Suprapubic skin (tissue), 4 donors: ENCODE data around the gene L1CAM. TPM values are rescaled to one million over a fixed set of nuclear protein-coding genes. Genes with fewer than 3 reads are reported as not detected.

Experiments used
- DNase-seq, 2 donors: peaks; one replicate each; pipeline ENCODE4 v3.0.0-alpha.2; 2019; ENCODE audit warnings: low spot score in 2 of 2
- H3K27ac ChIP-seq: fragments of 200-600 bp; sonication (generic); one replicate; pipeline ENCODE4 v1.5.1; 2019
- H3K27me3 ChIP-seq: fragments of 200-600 bp; sonication (generic); one replicate; pipeline ENCODE4 v1.5.1; 2019
- H3K36me3 ChIP-seq: fragments of 200-600 bp; sonication (generic); one replicate; pipeline ENCODE4 v1.5.1; 2019
- H3K4me1 ChIP-seq: fragments of 200-600 bp; sonication (generic); one replicate; pipeline ENCODE4 v1.5.1; 2019
- H3K4me3 ChIP-seq: fragments of 200-600 bp; sonication (generic); one replicate; pipeline ENCODE4 v1.5.1; 2019; ENCODE audit warnings: mild to moderate bottlenecking
- H3K9me3 ChIP-seq: fragments of 200-600 bp; sonication (generic); one replicate; pipeline ENCODE4 v1.5.1; 2019
- EP300 ChIP-seq: sonication (generic); formaldehyde crosslinking; IDR thresholded peaks from one replicate; pipeline ENCODE4 v1.6.1; 2017; ENCODE audit warnings: antibody characterized with exemption
- POLR2A ChIP-seq, 2 donors: fragments of 450-650 bp; IDR thresholded peaks; one replicate each; pipeline ENCODE4 v1.6.1; 2017; ENCODE audit warnings: antibody characterized with exemption in 2 of 2, mild to moderate bottlenecking in 2 of 2, moderate library complexity in 2 of 2
- POLR2AphosphoS5 ChIP-seq, 3 donors: sonication (generic); formaldehyde crosslinking; IDR thresholded peaks; one replicate each; pipeline ENCODE4 v1.6.1; 2017; ENCODE audit warnings: antibody characterized with exemption in 3 of 3
- WGBS: methylation state at CpG from one replicate; pipeline ENCODE4 v1.1.5; 2018; 5-methylcytosine and 5-hydroxymethylcytosine counted together
- total RNA-seq, 4 donors: library from RNA; depleted of rRNA; stranded (reverse); fragments of >200 nt; gene quantifications; one replicate each; pipeline ENCODE4 v1.1.0, GENCODE V29; 2016
- TF ChIP-seq, protein P1 (sequence below), 2 donors: fragments of 200-600 bp in 1 of 2; fragments of 450-650 bp in 1 of 2; sonication (generic) in 1 of 2; IDR thresholded peaks; one replicate each; pipeline ENCODE4 v1.5.1; 2016 to 2019; ENCODE audit warnings: antibody characterized with exemption in 2 of 2, mild to moderate bottlenecking in 1 of 2, moderate library complexity in 1 of 2

The L1CAM gene
- total RNA-seq, 4 donors from 2014 or later: 4.1 to 10.4 (median 8.5) TPM

GRCh38 chrX:153863251-153863991 lies 22.6 kb downstream of the L1CAM start:
- TF ChIP-seq POLR2A (IDR thresholded peaks at IDR 0.05) (no peak), POLR2AphosphoS5 (IDR thresholded peaks at IDR 0.05) (no peak), EP300 (no peak)
- TF ChIP-seq, protein P1, sequence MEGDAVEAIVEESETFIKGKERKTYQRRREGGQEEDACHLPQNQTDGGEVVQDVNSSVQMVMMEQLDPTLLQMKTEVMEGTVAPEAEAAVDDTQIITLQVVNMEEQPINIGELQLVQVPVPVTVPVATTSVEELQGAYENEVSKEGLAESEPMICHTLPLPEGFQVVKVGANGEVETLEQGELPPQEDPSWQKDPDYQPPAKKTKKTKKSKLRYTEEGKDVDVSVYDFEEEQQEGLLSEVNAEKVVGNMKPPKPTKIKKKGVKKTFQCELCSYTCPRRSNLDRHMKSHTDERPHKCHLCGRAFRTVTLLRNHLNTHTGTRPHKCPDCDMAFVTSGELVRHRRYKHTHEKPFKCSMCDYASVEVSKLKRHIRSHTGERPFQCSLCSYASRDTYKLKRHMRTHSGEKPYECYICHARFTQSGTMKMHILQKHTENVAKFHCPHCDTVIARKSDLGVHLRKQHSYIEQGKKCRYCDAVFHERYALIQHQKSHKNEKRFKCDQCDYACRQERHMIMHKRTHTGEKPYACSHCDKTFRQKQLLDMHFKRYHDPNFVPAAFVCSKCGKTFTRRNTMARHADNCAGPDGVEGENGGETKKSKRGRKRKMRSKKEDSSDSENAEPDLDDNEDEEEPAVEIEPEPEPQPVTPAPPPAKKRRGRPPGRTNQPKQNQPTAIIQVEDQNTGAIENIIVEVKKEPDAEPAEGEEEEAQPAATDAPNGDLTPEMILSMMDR (IDR thresholded peaks at IDR 0.05): no peak
- Histone ChIP-seq H3K27ac (no peak overlapping the region), H3K9me3 (no peaks in the 10 kb centered on the region), H3K36me3 (no peaks in the 10 kb centered on the region), H3K4me3 (no peak overlapping the region), H3K4me1 (no peaks in the 10 kb centered on the region), H3K27me3 (peaks cover 4% of the 10 kb centered on the region)
- DNase-seq: no peak
- WGBS: 73% methylated on average over 12 of the region's 28 CpGs

DNA sequence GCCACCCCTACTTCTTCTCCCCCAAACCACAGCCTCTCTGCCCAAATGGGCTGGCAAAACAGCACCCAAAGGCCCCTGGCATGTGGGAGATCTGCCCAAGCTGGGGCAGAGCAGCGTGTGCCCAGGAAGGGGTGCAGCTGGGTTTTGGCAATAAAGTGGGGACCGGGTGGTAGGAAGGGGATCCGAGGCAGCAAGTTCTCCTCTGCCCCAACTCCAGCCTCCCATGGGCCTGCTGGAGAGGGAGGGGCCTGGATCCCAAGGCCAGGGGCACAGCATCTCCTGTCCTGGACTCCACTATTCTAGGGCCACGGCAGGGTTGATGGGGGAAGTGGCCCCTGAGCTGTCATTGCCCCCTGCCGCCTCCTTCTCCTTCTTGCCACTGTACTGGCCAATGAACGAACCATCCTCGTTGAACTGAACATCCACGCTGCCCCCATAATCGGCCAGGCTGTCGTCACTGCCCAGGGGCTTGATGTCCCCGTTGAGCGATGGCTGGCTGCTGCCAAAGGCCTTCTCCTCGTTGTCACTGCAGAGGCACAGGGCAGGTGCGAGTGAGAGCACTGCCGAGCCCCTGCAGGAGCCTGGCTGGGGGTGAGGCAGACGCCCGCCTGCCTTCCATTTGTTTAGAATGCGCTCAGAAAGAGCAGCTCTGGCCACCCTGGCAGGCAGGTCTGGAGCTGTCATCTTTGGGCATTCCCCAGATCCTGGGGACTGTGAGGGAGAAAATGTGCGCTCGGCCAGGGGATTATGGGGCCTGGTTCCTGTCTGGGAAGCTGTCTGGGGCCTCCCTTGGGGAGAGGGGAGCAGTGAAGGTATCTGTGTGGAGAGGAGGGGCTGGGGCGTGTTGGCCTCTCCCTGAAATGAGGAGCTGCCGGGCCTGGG lies 23.4 kb downstream of the L1CAM start:
- Histone ChIP-seq H3K4me1 (no peaks in the 10 kb centered on the region), H3K27me3 (peaks cover 4% of the 10 kb centered on the region), H3K4me3 (no peak overlapping the region), H3K27ac (no peak overlapping the region), H3K36me3 (no peaks in the 10 kb centered on the region), H3K9me3 (no peaks in the 10 kb centered on the region)
- DNase-seq: no peak
- 68% methylated on average over 21 of the region's 22 CpGs for WGBS
- TF ChIP-seq, protein P1 (IDR thresholded peaks at IDR 0.05): no peak
- TF ChIP-seq POLR2A (IDR thresholded peaks at IDR 0.05) (no peak), POLR2AphosphoS5 (IDR thresholded peaks at IDR 0.05) (no peak), EP300 (no peak)

DNA sequence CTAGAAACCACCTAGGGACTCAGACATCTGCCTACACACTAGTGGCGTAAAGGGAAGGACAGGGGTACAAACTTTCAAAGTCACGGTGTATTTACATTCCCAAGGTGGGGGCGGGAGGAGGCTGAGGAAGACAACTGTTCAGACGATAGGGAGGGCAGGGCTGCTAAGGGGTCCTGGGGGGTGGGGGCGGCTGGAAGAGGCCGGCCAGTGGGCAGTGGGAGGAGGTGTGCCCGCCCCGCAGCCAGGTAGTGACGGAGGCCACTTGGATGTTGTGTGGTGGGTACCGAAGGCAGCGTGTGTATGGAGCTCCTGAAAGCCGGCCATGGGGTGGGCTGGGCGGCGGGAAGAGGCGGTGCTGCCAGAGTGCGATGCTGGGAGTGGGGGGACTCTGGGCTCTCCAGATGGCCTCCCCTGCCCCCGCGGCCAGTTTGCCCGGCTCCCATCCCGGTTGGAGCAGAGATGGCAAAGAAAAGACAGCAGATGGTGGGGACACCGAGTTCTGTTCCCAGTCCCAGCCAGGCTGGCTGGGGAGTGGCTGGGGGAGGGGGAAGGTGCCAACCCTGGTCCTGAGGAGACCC lies 24.2 kb downstream of the L1CAM start:
- DNase-seq: no peak
- Histone ChIP-seq H3K4me1 (no peaks in the 10 kb centered on the region), H3K27ac (no peak overlapping the region), H3K4me3 (no peak overlapping the region), H3K36me3 (no peaks in the 10 kb centered on the region), H3K9me3 (no peaks in the 10 kb centered on the region), H3K27me3 (peaks cover 4% of the 10 kb centered on the region)
- 78% methylated on average over 21 of the region's 21 CpGs for WGBS
- TF ChIP-seq, protein P1 (IDR thresholded peaks at IDR 0.05): no peak
- TF ChIP-seq POLR2A (IDR thresholded peaks at IDR 0.05): no peak
- TF ChIP-seq POLR2AphosphoS5 (IDR thresholded peaks at IDR 0.05): no peak
- no peak for TF ChIP-seq EP300

DNA sequence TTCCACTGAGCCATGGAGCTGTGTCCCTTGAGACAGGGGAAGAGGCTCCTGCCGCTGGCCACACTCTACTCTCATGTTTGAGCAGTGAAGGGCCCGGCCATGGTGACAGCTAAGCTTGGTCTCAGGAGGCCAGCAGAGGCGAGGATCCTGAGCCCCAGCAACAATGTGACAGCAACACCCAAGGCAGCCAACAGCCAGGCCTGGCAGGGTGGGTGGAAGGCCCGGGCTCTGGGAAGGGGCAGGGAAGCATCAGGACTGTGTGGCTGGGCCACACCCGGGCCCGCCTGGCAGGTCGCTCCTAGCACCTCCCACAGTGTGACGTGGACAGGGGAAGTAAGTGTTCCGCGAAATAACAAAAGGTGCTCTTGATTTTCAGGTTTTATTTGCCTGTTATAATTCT lies 24.8 kb downstream of the L1CAM start:
- TF ChIP-seq EP300 (no peak), POLR2AphosphoS5 (IDR thresholded peaks at IDR 0.05) (no peak), POLR2A (IDR thresholded peaks at IDR 0.05) (no peak)
- TF ChIP-seq, protein P1 (IDR thresholded peaks at IDR 0.05): no peak
- Histone ChIP-seq H3K27me3 (peaks cover 4% of the 10 kb centered on the region), H3K27ac (no peak overlapping the region), H3K4me1 (no peaks in the 10 kb centered on the region), H3K36me3 (no peaks in the 10 kb centered on the region), H3K9me3 (no peaks in the 10 kb centered on the region), H3K4me3 (no peak overlapping the region)
- WGBS: 69% methylated on average over 9 of the region's 10 CpGs
- no peak for DNase-seq
